Common myeloid progenitor, CD34-positive (primary cell): ENCODE data around the gene RFX7.

Experiments used
- CTCF ChIA-PET: fragments of 350-600 bp; sonication (Branson Sonifier 250); formaldehyde crosslinking; loops from one replicate; lab custom pipeline; 2021; ENCODE audit warnings: antibody characterized with exemption; lab: Charles Lee
- POLR2A ChIA-PET: fragments of 350-600 bp; sonication (Branson Sonifier 250); formaldehyde crosslinking; loops from one replicate; lab custom pipeline; 2021; ENCODE audit warnings: antibody characterized with exemption; lab: Charles Lee
- DNase-seq, 3 donors: peaks; one replicate each; pipeline versions ENCODE4 v3.0.0 to v3.0.0-alpha.2; 2013
- H3K27ac ChIP-seq, 2 experiments: 1 replicate in 1 of 2; 2 replicates in 1 of 2; pipeline ENCODE4 v1.7.0; 2013; ENCODE audit warnings: inconsistent platforms in 2 of 2, low read length in 2 of 2, mild to moderate bottlenecking in 2 of 2, low read depth in 1 of 2, moderate library complexity in 1 of 2; ENCODE audit not compliant: severe bottlenecking in 2 of 2, insufficient read depth in 1 of 2, poor library complexity in 1 of 2
- H3K27me3 ChIP-seq, 5 experiments: replicated peaks in 2 of 5; 1 replicate in 3 of 5; 2 replicates in 2 of 5; pipeline versions ENCODE4 v1.6.1 to v1.7.0; 2013; ENCODE audit warnings: low read length in 4 of 5, mild to moderate bottlenecking in 2 of 5, moderate library complexity in 2 of 5, inconsistent platforms in 1 of 5; ENCODE audit not compliant: insufficient read depth in 5 of 5, control insufficient read depth in 4 of 5
- H3K36me3 ChIP-seq, 4 experiments: 1 replicate in 2 of 4; 2 replicates in 2 of 4; pipeline versions ENCODE4 v1.6.1 to v1.7.0; 2013; ENCODE audit warnings: low read length in 3 of 4, control low read depth in 1 of 4, mild to moderate bottlenecking in 1 of 4; ENCODE audit not compliant: control insufficient read depth in 4 of 4, insufficient read depth in 4 of 4
- H3K4me1 ChIP-seq, 4 experiments: 1 replicate in 3 of 4; 2 replicates in 1 of 4; pipeline versions ENCODE4 v1.6.1 to v1.7.1; 2013; ENCODE audit warnings: low read length in 3 of 4, mild to moderate bottlenecking in 3 of 4, control low read depth in 1 of 4, inconsistent platforms in 1 of 4, moderate library complexity in 1 of 4; ENCODE audit not compliant: control insufficient read depth in 4 of 4, insufficient read depth in 4 of 4; ENCODE audit errors: control extremely low read depth in 1 of 4
- H3K4me3 ChIP-seq, 7 experiments: 1 replicate in 4 of 7; 2 replicates in 3 of 7; pipeline versions ENCODE4 v1.5.1 to v1.7.0; 2013; ENCODE audit warnings: mild to moderate bottlenecking in 7 of 7, low read length in 6 of 7, moderate library complexity in 6 of 7, inconsistent platforms in 2 of 7, low read depth in 2 of 7, control low read depth in 1 of 7; ENCODE audit not compliant: insufficient read depth in 4 of 7, control insufficient read depth in 1 of 7; ENCODE audit errors: extremely low read depth in 1 of 7
- H3K9me3 ChIP-seq, 5 experiments: 1 replicate in 4 of 5; 2 replicates in 1 of 5; pipeline versions ENCODE4 v1.6.1 to v1.7.1; 2013; ENCODE audit warnings: low read length in 4 of 5, mild to moderate bottlenecking in 2 of 5, inconsistent platforms in 1 of 5, low read depth in 1 of 5, moderate library complexity in 1 of 5; ENCODE audit not compliant: control insufficient read depth in 4 of 5, insufficient read depth in 2 of 5; ENCODE audit errors: control extremely low read depth in 1 of 5
- WGBS: methylation state at CpG from one replicate; pipeline ENCODE4 v1.1.5; 2013; ENCODE audit not compliant: insufficient coverage; 5-methylcytosine and 5-hydroxymethylcytosine counted together

RFX7 gene

GRCh38 chr15:56088389-56088788 is 155.3 kb downstream of the RFX7 start:
- no peak for DNase-seq
- ChIA-PET CTCF (no interaction called here), POLR2A (no interaction called here)

GRCh38 chr15:56086566-56086965 is 157.1 kb downstream of the RFX7 start:
- DNase-seq: peak in 2 of 3 donors; percentile 45 to 52
- ChIA-PET POLR2A (no interaction called here), CTCF (no interaction called here)
- Histone ChIP-seq H3K4me1 (peaks cover 0 to 18% (median 7%) of the 10 kb centered on the region in 4 experiments), H3K36me3 (no peaks in the 10 kb centered on the region), H3K27ac (no peak overlapping the region), H3K27me3 (no peaks in the 10 kb centered on the region), H3K4me3 (no peak overlapping the region), H3K9me3 (no peaks in the 10 kb centered on the region)
- WGBS: no CpG with 5 or more reads among the region's 1 CpG

More at GRCh38 chr15:56088389-56088788, 155.3 kb downstream of the RFX7 start:
- no peaks in the 10 kb centered on the region for H3K9me3 ChIP-seq
- H3K4me3 ChIP-seq: no peak overlapping the region
- H3K27ac ChIP-seq: no peak overlapping the region
- H3K27me3 ChIP-seq: no peaks in the 10 kb centered on the region
- H3K4me1 ChIP-seq: peaks cover 0 to 18% (median 7%) of the 10 kb centered on the region in 4 experiments
- H3K36me3 ChIP-seq: peaks cover 3 to 7% (median 5%) of the 10 kb centered on the region in 4 experiments

- Histone ChIP-seq H3K9me3 (no peaks in the 10 kb centered on the region), H3K36me3 (no peaks in the 10 kb centered on the region), H3K27me3 (no peaks in the 10 kb centered on the region), H3K4me1 (peaks cover 0 to 14% (median 7%) of the 10 kb centered on the region in 4 experiments), H3K27ac (no peak overlapping the region), H3K4me3 (no peak overlapping the region)
- POLR2A ChIA-PET: no interaction called here
- no peak for DNase-seq
- WGBS: 100% methylated on average over 2 of the region's 3 CpGs
- CTCF ChIA-PET: no interaction called here
These were observed 161.4 kb downstream of the RFX7 start for GRCh38 chr15:56082263-56082761.

GRCh38 chr15:56077081-56077480 is 166.6 kb downstream of the RFX7 start:
- no peaks in the 10 kb centered on the region for H3K9me3 ChIP-seq
- H3K27me3 ChIP-seq: no peaks in the 10 kb centered on the region
- H3K4me3 ChIP-seq: no peak overlapping the region
- ChIA-PET CTCF (interaction anchor here (0.9 kb wide), 1 partner anchor 91 kb away, joined by 3 read pairs; no protein-coding TSS in a partner anchor), POLR2A (no interaction called here)
- WGBS: 73% methylated on average over 1 of the region's 5 CpGs
- H3K36me3 ChIP-seq: no peaks in the 10 kb centered on the region
- H3K27ac ChIP-seq: no peak overlapping the region
- H3K4me1 ChIP-seq: no peaks in the 10 kb centered on the region
- no peak for DNase-seq

- no peaks in the 10 kb centered on the region for H3K27me3 ChIP-seq
- no peaks in the 10 kb centered on the region for H3K4me1 ChIP-seq
- no peak overlapping the region for H3K4me3 ChIP-seq
- H3K36me3 ChIP-seq: no peaks in the 10 kb centered on the region
- no CpG with 5 or more reads among the region's 2 CpGs for WGBS
- no peak overlapping the region for H3K27ac ChIP-seq
- ChIA-PET POLR2A (no interaction called here), CTCF (interaction anchor here (0.9 kb wide), 1 partner anchor 91 kb away, joined by 3 read pairs; no protein-coding TSS in a partner anchor)
- no peak for DNase-seq
- H3K9me3 ChIP-seq: no peaks in the 10 kb centered on the region
These were observed 167.0 kb downstream of the RFX7 start for GRCh38 chr15:56076640-56077039.

- no peaks in the 10 kb centered on the region for H3K4me1 ChIP-seq
- WGBS: 100% methylated on average over 1 of the region's 5 CpGs
- no peaks in the 10 kb centered on the region for H3K9me3 ChIP-seq
- H3K27ac ChIP-seq: no peak overlapping the region
- no peaks in the 10 kb centered on the region for H3K27me3 ChIP-seq
- no peaks in the 10 kb centered on the region for H3K36me3 ChIP-seq
- no peak overlapping the region for H3K4me3 ChIP-seq
- POLR2A ChIA-PET: no interaction called here
- no peak for DNase-seq
- CTCF ChIA-PET: interaction anchor here (0.7 to 1.3 kb wide), 2 partner anchors 15 to 222 kb away, joined by 3 to 4 read pairs; no protein-coding TSS in a partner anchor
These were observed 169.0 kb downstream of the RFX7 start for GRCh38 chr15:56074481-56075265.

GRCh38 chr15:56064152-56064551 is 179.5 kb downstream of the RFX7 start:
- H3K27ac ChIP-seq: no peak overlapping the region
- H3K4me1 ChIP-seq: no peaks in the 10 kb centered on the region
- H3K36me3 ChIP-seq: no peaks in the 10 kb centered on the region
- no peak for DNase-seq
- POLR2A ChIA-PET: no interaction called here
- WGBS: no CpG with 5 or more reads among the region's 3 CpGs
- H3K9me3 ChIP-seq: no peaks in the 10 kb centered on the region
- no peaks in the 10 kb centered on the region for H3K27me3 ChIP-seq
- H3K4me3 ChIP-seq: no peak overlapping the region
- CTCF ChIA-PET: no interaction called here
